ENCODE measurements around the gene ETV7. TPM values are rescaled to one million over a fixed set of nuclear protein-coding genes. Genes with fewer than 3 reads are reported as not detected.

The ETV7 gene
- total RNA-seq, 2 experiments from 2014 or later: 0.36 to 0.38 TPM

DNA sequence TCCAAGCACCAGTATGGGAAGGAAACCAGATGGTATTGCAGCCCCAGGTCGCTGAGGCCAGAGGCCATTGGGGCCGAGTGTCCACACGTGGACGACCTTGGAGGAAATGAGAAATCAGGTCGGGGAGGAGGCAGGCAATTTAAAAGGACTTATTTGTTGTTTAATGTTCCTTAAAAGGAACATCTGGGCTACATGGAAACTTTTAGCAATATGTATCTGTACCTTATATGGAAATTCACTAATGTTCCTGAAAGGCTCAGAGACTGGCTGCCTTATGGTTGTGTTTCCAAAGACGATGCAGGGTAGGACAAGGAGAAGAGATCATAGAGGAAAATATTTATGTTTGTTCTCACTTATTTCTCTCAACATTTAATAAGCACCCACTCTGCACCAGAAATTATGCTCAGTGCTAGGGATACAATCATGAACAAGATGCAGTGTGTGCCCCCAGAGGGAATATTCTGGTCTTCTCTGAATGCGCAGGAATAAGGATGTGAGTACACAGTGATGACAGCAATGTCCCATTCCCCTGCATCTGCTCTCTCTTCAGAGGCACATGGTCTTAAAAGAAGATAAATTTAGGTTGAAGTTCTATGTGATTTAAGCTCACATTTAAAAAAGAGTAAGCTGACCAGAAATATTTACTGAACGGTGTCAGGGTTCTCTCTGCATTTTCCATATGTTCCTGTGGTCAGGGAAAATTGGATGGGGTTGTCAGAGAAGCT lies 54.1 kb downstream of the ETV7 start:
- POLR2A ChIA-PET: no interaction called here
- CTCF ChIA-PET: interaction anchor here (1.0 kb wide), 1 partner anchor 31 kb away, joined by 4 read pairs; no protein-coding TSS in a partner anchor

DNA sequence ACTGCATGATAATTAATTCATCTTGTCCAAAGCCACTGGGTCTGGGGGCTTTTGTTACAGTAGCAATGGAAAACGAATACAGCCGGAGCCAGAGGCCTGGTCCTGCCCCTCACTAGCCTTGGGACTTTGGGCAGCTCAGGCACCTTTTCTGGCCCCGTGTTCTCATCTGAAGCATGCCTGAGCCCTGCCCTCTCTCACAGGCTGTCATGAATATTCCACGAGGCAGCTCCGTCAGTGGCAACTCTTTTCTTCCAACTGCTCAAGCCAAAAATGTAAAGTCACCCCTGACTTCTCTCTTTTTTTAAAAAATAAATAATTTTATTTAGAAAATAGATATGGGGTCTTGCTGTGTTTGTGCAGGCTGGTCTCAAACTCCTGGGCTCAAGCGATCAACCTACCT lies 56.1 kb downstream of the ETV7 start:
- ChIA-PET POLR2A (no interaction called here), CTCF (interaction anchor here (1.4 kb wide), 1 partner anchor 10 kb away, joined by 7 read pairs; no protein-coding TSS in a partner anchor)

DNA sequence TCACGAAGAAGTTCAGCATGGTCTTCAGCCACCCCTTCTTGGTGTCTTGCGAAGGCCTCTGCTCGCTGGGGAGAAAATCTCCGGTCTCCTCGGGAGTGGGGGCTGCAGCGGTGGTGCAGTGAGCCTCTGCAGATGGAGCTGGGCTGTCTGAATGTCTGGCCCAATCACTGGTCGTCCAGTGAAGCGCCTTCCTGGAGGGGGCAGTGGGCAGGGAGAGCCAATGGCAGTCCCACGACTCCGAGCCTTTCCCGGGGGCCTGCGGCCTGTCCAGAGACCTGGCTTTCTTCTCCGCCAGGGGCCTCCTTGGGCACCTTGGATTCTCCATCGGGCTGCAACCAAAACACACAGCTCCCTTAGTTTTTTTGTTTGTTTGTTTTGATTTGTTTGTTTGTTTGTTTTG lies 57.1 kb downstream of the ETV7 start:
- CTCF ChIA-PET: interaction anchor here (1.4 kb wide), 1 partner anchor 11 kb away, joined by 7 read pairs; no protein-coding TSS in a partner anchor

DNA sequence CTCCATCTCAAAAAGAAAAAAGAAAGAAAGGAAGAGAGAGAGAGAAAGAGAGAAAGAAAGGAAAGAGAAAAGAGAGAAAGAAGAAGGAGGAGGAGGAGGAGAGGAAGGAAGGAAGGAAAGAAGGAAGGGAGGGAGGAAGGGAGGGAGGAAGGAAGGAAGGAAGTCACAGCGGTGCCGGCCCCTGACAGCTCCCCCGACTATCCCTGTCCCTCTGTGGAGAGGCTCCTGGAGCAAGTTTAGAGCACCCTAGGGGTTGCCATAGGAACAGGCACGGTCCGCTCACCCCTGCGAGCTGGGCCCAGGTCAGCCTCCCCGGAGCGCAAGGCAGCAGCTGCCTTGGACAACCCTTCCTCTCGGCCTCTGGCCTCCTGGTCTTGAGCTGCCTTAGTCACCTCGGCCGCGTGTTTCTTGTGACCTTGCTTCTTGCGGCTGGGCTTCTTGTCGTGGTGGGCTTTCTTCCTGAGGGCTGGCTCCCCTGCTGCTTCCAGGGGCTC lies 57.6 kb downstream of the ETV7 start:
- ChIA-PET CTCF (interaction anchor here (1.4 kb wide), 1 partner anchor 12 kb away, joined by 7 read pairs; no protein-coding TSS in a partner anchor), POLR2A (no interaction called here)

More for the DNA sequence above, 57.1 kb downstream of the ETV7 start:
- POLR2A ChIA-PET: no interaction called here

DNA sequence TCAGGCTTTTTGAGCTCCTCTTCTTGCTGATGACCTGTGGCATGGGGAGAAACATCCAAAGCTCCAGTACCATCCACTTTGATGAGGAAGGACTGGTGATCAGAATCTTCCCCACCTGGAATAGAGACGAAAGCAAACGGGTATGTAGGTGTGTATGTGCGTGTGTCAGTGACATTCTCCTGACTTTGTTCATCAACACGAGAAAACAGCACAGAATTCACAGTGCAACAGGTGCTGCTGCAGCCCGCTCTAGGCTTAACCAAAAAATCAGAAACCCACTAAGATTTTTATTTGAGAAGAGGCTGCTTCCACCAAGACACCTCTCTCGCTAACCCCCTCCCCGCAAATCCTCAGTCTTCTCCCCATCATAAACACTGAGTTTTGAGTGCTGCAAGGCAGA lies 58.9 kb downstream of the ETV7 start:
- POLR2A ChIA-PET: interaction anchor here (1.1 kb wide), 1 partner anchor 151 kb away, joined by 10 read pairs; no protein-coding TSS in a partner anchor
- CTCF ChIA-PET: interaction anchor here (1.9 kb wide), 1 partner anchor 12 kb away, joined by 5 read pairs; no protein-coding TSS in a partner anchor

DNA sequence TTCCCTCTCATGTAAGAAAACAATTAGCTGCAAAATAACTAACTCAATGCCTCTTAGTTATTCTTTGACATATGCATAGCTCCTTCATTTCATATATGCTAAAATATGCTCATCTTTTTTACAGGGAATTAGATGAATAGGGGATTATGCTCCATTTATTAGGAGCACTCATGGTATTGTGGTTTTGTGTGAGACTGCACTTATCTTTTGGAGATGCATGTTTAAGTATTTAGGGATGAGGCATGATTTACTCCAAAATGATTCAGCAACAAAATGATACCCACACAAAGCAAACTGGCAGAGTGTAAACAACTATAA lies 59.6 kb downstream of the ETV7 start:
- CTCF ChIA-PET: interaction anchor here (0.7 to 1.9 kb wide), 2 partner anchors 13 to 26 kb away, joined by 3 to 5 read pairs; no protein-coding TSS in a partner anchor
- POLR2A ChIA-PET: interaction anchor here (0.7 kb wide), 1 partner anchor 8 kb away, joined by 9 read pairs; no protein-coding TSS in a partner anchor

DNA sequence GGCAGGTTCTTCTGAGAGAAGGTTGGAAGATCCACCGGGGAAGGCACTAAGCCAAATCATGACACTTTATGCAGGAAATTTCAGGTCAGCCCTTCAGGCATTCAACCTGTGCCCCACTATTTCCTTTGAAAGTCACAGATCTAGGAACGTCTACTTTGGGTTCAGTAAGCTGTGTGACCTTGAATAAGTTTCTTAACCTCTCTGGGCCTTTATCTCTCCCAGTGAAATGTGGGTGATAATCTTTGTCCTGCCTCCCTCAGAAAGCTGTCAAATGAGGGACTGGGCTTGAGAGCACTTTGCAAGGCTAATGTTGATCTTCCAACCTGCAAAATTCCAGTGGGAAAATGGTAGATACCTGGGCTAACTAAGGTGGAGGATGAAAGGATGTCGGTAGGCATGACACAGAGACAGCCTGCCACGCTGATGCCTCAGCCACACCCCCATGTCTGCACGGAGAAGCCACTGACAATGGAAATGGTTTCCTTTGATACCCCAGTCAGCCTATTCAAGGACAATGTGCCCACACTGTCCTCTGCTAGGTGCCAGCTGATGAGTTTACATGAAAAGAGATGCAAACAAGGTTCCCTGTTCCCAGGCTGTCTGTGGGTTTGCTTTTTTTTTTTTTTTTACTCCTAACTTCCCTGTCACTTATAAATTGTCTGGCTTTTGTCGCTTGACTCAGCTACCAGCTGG lies 60.1 kb downstream of the ETV7 start:
- ChIA-PET CTCF (interaction anchor here (0.7 to 1.9 kb wide), 2 partner anchors 14 to 25 kb away, joined by 3 to 5 read pairs; no protein-coding TSS in a partner anchor), POLR2A (interaction anchor here (0.7 kb wide), 1 partner anchor 8 kb away, joined by 9 read pairs; no protein-coding TSS in a partner anchor)

DNA sequence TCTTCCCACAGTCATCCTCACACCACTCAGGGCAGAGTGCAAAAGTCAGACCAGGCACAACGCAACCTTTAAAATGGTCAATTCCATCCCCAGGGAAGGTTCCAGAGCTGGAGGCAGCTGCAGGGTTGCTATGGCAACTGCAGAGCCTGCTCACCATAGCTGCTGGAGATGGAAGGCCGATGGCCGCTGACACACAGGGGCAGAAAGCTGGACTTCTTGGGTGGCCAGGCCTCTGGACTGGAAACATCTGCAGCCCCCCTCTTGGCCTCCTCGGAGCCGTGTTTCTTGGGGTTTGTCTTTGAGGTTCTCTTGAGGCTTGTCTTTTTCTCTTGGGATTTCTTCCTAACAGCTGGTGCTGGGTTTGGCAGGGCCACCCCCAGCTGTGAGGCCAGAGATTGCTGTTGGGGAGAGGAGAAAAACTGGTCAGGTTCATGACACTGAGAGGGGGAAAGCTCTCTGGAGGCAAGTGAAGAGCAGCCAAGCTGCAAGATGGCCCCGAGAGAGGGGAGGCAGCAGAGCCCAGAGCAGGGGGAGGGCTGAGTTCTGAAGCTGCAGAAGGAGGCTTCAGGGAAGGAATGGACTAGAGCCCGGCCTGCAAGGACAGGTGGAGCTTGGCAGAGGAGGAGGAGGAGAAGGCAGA lies 61.0 kb downstream of the ETV7 start:
- CTCF ChIA-PET: no interaction called here
- POLR2A ChIA-PET: no interaction called here

DNA sequence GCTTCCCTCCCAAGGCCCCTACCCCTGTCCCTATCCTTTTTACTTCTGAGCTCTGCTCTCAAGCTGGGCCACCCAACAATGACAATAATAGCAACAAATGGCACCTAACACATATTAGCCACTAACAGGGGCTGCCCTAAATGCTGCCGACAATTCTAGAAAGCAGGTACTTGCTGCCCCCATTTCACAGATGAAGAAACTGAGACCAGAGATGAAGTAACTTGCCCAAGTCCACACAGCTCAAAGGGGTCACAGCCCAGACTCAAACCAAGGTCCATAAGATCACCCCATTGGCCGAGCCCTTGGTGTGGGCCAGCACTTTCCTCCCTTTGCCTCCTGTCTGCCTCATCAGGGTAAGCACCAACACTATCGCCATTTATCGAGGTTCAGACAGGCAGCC lies 62.8 kb downstream of the ETV7 start:
- CTCF ChIA-PET: interaction anchor here (0.6 kb wide), 1 partner anchor 585 kb away, joined by 3 read pairs; no protein-coding TSS in a partner anchor
- POLR2A ChIA-PET: no interaction called here

DNA sequence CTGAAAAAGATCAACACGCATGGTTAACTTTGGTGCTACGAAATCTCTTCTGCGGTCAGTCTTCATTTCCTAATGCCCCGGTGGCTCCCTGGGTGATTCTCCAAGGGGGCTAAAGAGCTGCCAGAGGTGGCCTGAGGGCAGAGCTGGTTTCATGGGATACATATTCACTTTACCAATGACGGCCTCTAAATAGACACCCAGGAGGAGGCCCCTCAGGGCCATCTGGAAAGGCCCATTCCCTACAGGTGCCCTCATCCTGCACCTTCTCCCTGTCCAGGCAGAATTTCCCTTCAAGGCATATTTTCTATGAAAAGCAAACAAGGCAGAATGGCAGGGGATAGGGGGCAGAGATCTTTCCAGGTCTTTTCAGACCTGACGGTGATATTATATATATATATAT lies 63.3 kb downstream of the ETV7 start:
- CTCF ChIA-PET: no interaction called here
- POLR2A ChIA-PET: no interaction called here

DNA sequence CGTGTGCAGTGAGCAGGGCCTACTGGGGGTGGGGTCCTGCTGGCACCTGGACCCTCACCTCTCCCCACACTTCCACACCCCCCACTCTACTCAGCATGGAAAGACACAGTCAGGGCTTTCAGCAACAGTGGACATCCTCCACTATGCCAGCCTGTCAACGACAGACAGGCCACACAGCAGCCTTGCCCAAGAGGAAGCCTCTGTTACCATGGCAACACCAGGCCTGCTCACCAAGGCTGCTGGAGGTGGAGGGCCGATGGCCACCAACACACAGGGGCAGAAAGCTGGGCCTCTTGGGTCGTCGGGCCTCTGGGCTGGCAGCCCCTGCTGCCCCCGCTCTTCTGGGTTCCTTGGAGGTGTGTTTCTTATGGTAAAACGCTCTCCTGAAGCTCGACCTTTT lies 64.4 kb downstream of the ETV7 start:
- ChIA-PET CTCF (interaction anchor here (0.9 kb wide), 1 partner anchor 18 kb away, joined by 3 read pairs; no protein-coding TSS in a partner anchor), POLR2A (interaction anchor here (0.6 kb wide), 2 partner anchors 152 to 191 kb away, joined by 3 to 6 read pairs; no protein-coding TSS in a partner anchor)

DNA sequence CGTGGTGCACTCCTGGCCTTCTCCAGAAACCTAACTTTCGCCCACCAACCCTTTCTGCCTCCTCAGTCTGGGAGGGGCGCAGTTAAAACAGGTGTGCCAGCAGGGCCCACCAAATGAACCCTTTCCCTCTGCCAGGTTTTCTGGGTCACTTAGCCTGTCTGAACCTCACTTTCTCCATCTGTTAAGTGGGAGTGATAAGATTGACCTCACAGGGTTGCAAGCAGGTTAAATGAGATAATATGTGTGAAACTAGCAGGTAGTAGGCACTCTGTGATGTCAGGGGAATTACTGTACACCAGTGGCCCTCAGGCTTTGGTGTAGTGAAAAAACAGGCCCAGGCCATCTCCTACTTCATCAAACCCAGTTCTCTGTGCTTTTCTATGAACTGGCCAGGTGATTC lies 64.9 kb downstream of the ETV7 start:
- ChIA-PET CTCF (interaction anchor here (0.9 kb wide), 1 partner anchor 18 kb away, joined by 3 read pairs; no protein-coding TSS in a partner anchor), POLR2A (no interaction called here)

DNA sequence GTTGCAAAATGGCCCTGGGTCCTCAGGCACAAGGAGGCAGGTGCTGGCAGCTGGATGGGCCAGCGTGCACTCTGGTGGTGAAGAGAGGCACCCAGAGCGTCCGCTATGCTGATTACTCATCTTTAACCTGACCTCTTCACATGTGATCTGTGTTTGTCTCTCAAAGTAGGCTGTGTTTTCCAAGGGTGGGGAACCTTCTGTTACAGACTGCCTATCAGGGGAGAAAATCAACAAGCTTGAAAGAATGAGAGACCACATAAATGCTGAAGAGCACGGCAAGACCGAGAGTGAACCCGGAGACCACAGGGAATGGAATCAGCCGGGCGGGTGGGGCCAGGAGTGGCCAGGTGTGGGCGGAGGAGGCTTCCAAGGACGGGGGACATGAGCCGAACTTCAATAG lies 67.0 kb downstream of the ETV7 start:
- POLR2A ChIA-PET: no interaction called here
- CTCF ChIA-PET: interaction anchor here (1.4 to 2.9 kb wide), 2 partner anchors 18 to 20 kb away, joined by 4 to 11 read pairs; no protein-coding TSS in a partner anchor

DNA sequence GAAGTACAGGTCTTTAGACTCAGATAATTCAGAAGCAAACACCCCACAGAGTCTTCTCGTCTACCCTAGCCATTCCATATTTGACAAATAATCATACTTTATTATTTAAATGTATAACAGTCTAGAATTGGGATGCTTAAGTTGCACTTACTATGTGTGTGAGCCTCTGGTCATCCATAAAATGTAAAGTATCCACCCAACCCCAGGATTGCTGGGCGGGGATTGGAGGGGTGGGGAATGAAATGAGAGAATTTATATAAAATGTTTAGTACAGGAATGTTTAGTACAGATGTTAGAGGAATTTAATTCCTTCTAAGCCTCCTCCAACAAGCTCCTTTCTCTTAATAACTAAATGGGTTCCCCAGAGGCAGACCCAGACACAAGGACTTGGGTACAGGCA lies 67.6 kb downstream of the ETV7 start:
- POLR2A ChIA-PET: interaction anchor here (0.6 kb wide), 1 partner anchor 8 kb away, joined by 9 read pairs; no protein-coding TSS in a partner anchor
- CTCF ChIA-PET: interaction anchor here (1.4 to 2.9 kb wide), 2 partner anchors 18 to 21 kb away, joined by 4 to 11 read pairs; no protein-coding TSS in a partner anchor

DNA sequence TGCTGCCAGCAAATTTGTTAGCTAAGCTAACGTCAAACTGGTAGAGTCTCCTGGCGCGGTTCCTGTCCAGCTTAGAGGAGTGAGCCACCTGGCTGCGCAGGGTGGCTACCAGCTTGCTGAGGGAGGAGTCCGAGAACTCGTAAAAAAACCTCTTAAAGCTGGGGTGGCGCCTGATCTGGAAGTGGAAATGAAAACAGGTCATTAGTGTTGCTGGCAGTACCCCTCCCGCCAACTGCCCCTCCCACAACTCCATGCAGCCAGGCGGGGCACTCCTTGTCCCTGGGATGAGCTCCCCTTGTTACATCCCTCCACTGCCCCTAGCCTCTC lies 68.1 kb downstream of the ETV7 start:
- CTCF ChIA-PET: interaction anchor here (0.6 to 2.9 kb wide), 2 partner anchors 17 to 393 kb away, joined by 4 to 11 read pairs; no protein-coding TSS in a partner anchor
- POLR2A ChIA-PET: interaction anchor here (0.6 kb wide), 1 partner anchor 8 kb away, joined by 9 read pairs; no protein-coding TSS in a partner anchor

DNA sequence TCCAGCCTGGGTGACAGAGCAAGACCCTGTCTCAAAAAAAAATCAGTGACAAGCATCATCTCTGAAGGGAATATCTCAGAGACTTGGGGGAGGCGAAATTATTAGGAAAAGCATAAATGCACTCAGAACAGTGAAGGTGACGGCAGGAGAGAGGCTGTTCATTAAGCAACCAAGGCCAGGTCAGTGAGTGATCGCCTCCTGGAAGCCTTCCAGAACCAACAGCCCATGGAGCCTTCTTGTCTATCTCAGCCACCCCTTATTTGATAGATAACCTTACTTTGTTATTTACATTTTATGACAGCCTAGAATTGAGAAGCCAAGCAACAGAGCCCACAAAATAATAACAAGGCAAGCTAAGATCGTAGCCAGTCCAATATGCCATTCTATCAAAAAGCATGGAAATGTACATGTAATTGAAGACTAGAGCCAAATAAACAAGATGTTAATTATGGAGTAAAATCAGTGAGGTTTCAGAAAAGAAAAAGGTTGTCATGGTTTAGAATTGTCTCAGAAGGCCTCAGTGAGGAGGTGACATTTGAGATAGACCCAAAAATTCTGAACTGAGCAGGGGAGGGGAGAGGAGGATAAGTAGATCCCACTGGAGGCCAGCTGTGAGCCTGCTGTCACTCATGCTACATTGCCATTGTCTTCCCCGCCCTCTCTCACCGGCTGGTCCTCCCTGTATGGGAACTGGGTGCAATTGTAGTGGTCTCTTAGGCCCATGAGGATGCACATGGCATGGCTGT lies 68.6 kb downstream of the ETV7 start:
- POLR2A ChIA-PET: no interaction called here
- CTCF ChIA-PET: interaction anchor here (0.6 to 2.9 kb wide), 2 partner anchors 17 to 393 kb away, joined by 4 to 11 read pairs; no protein-coding TSS in a partner anchor

DNA sequence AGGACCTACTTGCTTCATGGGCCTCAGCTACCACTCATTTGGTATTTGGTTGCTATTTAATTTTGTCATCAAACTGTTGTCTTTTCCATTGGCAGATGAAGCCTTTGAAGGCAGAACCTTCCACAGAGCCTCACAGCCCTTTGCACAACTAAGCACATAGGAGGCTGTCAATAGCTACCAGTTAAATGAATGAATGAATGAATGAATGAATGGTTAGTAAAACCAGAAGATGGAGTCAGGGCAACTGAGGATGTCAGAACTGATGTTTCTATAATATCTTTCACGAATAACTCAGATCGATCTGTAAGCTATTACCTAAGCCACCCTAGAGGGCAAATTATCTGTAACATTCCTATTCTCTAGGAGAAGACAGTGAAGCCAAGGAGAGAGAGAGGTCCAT lies 69.8 kb downstream of the ETV7 start:
- POLR2A ChIA-PET: no interaction called here
- CTCF ChIA-PET: interaction anchor here (1.1 kb wide), 1 partner anchor 26 kb away, joined by 3 read pairs; no protein-coding TSS in a partner anchor
